Esophagus (tissue), 2 donors: ENCODE results near the gene SERPING1. TPM values are rescaled to one million over a fixed set of nuclear protein-coding genes. Genes with fewer than 3 reads are reported as not detected.
A peak's percentile ranks its signal among the peaks of the same experiment; 100 is the strongest.

Experiments
- H3K27ac ChIP-seq, 2 donors: one replicate each; pipeline ENCODE4 v1.5.1; 2013; ENCODE audit warnings: low read depth in 2 of 2, mild to moderate bottlenecking in 2 of 2, inconsistent platforms in 1 of 2, low read length in 1 of 2, moderate library complexity in 1 of 2
- H3K27me3 ChIP-seq, 2 donors: one replicate each; pipeline ENCODE4 v1.6.1; 2013; ENCODE audit warnings: low read length in 2 of 2, control low read depth in 1 of 2, mild to moderate bottlenecking in 1 of 2; ENCODE audit not compliant: insufficient read depth in 2 of 2, control insufficient read depth in 1 of 2
- H3K36me3 ChIP-seq, 2 donors: one replicate each; pipeline ENCODE4 v1.6.1; 2013; ENCODE audit warnings: low read length in 1 of 2; ENCODE audit not compliant: control insufficient read depth in 2 of 2, insufficient read depth in 2 of 2
- H3K4me1 ChIP-seq, 2 donors: one replicate each; pipeline ENCODE4 v1.6.1; 2013; ENCODE audit warnings: low read length in 1 of 2; ENCODE audit not compliant: control insufficient read depth in 2 of 2, insufficient read depth in 2 of 2
- H3K4me3 ChIP-seq, 2 donors: one replicate each; pipeline ENCODE4 v1.5.1; 2013; ENCODE audit warnings: low read length in 2 of 2, mild to moderate bottlenecking in 2 of 2, low read depth in 1 of 2, moderate library complexity in 1 of 2
- H3K9me3 ChIP-seq, 2 donors: one replicate each; pipeline ENCODE4 v1.6.1; 2013; ENCODE audit warnings: mild to moderate bottlenecking in 2 of 2, low read depth in 1 of 2, low read length in 1 of 2, moderate library complexity in 1 of 2; ENCODE audit not compliant: control insufficient read depth in 2 of 2, insufficient read depth in 1 of 2
- WGBS, 2 donors: extraction: QIAGEN DNeasy Blood & Tissue Kit; methylation state at CpG; one replicate each; pipeline ENCODE4 v1.1.7; 2013; 5-methylcytosine and 5-hydroxymethylcytosine counted together
- polyA plus RNA-seq, 2 donors: library from polyadenylated mRNA; stranded (reverse); fragments of 200-250 nt; gene quantifications; one replicate each; pipeline ENCODE4 v1.2.3, GENCODE V29; 2013
- donor health status: healthy with polysubstance abuse.
- donor health status: Bipolar disorder and iron deficiency.

SERPING1 gene
- polyA plus RNA-seq, 2 donors, result 36.5 to 99.3 TPM

DNA sequence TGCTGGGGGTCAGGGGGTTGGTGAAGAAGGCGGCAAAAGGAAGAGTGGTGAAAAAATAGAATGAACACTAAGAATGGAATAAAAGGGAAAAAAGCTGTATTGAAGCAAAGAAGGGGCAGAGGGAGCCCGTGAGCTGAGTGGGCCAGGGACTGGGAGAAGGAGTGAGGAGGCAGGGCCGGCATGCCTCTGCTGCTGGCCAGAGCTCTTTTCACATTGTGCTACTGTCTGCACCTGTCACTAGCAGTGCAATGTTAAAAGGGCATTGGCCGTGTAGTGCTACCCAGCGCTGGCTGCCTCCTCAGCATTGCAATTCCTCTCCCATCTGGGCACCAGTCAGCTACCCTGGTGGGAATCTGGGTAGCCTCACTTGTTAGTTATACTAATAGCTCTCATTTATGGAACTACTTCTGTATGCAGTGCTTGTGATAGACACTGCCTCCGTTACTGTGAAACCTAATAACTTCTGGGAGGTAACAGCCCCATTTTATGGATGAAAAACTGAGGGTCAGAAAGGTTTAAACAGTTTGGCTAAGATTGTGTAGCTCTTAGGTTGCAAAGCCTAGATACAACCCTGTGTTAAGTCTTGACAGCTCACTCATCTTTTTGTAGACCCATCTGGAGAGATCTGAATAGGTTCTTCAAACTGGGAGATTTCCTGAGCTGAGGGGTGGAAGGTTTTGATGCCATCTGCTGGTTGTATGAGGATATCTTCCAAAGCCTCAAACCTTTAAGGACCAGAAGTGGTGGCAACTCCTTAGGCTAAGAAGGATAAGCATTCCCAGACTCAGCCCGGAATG, 43.7 kb downstream of the SERPING1 start:
- Histone ChIP-seq H3K27me3 (no peaks in the 10 kb centered on the region), H3K36me3 (no peaks in the 10 kb centered on the region), H3K4me3 (no peak overlapping the region), H3K4me1 (peaks cover 15 to 19% of the 10 kb centered on the region in 2 donors), H3K9me3 (no peaks in the 10 kb centered on the region), H3K27ac (no peak overlapping the region)
- WGBS, 2 donors, result 63 to 64% methylated on average over 7 of the region's 7 CpGs

- peaks cover 20 to 27% of the 10 kb centered on the region in 2 donors for H3K4me1 ChIP-seq
- H3K36me3 ChIP-seq, result no peaks in the 10 kb centered on the region
- WGBS, 2 donors, result 74 to 75% methylated on average over 3 of the region's 3 CpGs
- no peak overlapping the region for H3K27ac ChIP-seq
- peaks cover 0 to 6% of the 10 kb centered on the region in 2 donors for H3K27me3 ChIP-seq
- H3K4me3 ChIP-seq, result no peak overlapping the region
- H3K9me3 ChIP-seq, result no peaks in the 10 kb centered on the region
These were observed 46.3 kb downstream of the SERPING1 start for GRCh38 chr11:57643802-57644201.

GRCh38 chr11:57644748-57645688, 47.5 kb downstream of the SERPING1 start:
- Histone ChIP-seq H3K4me3 (no peak overlapping the region), H3K27me3 (peaks cover 0 to 8% of the 10 kb centered on the region in 2 donors), H3K4me1 (peaks cover 17 to 18% of the 10 kb centered on the region in 2 donors), H3K36me3 (no peaks in the 10 kb centered on the region), H3K9me3 (no peaks in the 10 kb centered on the region), H3K27ac (peak overlapping the region in 1 of 2 donors; percentile 49)
- 8 to 9% methylated on average over 17 of the region's 17 CpGs for WGBS, 2 donors

GRCh38 chr11:57645689-57646085, 48.2 kb downstream of the SERPING1 start:
- peak overlapping the region; percentile 19 to 33 for H3K27ac ChIP-seq
- peaks cover 0 to 8% of the 10 kb centered on the region in 2 donors for H3K27me3 ChIP-seq
- 16 to 20% methylated on average over 5 of the region's 5 CpGs for WGBS, 2 donors

DNA sequence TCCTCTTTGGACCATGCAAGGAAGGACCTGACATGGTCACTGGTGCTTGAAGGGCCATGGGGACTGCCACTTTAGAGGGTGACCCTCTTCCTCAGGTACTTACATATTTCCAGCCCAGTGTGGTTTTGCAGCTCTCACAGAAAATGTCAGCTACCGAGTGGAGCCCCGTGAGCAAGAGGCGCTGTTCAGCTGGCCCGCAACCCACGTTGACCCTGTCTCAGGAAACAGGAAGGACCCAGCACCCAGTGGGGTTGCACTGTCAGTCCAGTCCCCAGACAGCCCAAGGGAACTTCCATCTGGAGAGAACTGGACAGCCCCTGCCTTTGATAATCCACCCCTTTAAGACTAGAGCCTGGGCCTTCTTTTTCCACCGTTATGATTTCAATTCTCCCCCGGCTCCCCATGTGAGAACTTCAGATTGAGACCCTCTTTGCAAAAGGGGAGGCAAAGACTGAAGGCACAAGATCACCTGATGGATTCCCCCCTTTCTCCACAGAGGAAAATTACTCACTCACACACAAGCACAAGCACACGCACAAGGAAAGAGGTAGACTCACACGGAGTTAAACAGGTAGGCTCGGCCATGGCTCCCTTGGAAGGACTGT, 48.8 kb downstream of the SERPING1 start:
- H3K4me3 ChIP-seq, result no peak overlapping the region
- H3K36me3 ChIP-seq, result no peaks in the 10 kb centered on the region
- 41 to 42% methylated on average over 10 of the region's 10 CpGs for WGBS, 2 donors
- H3K27me3 ChIP-seq, result peaks cover 0 to 8% of the 10 kb centered on the region in 2 donors
- H3K27ac ChIP-seq, result peak overlapping the region in 1 of 2 donors; percentile 33
- peaks cover 17 to 18% of the 10 kb centered on the region in 2 donors for H3K4me1 ChIP-seq
- H3K9me3 ChIP-seq, result no peaks in the 10 kb centered on the region

More at GRCh38 chr11:57645689-57646085, 48.2 kb downstream of the SERPING1 start:
- Histone ChIP-seq H3K36me3 (no peaks in the 10 kb centered on the region), H3K4me1 (peaks cover 17 to 18% of the 10 kb centered on the region in 2 donors), H3K9me3 (no peaks in the 10 kb centered on the region), H3K4me3 (no peak overlapping the region)

- peaks cover 17 to 18% of the 10 kb centered on the region in 2 donors for H3K4me1 ChIP-seq
- H3K27me3 ChIP-seq, result peaks cover 0 to 8% of the 10 kb centered on the region in 2 donors
- H3K27ac ChIP-seq, result no peak overlapping the region
- 5 to 12% methylated on average over 23 of the region's 23 CpGs for WGBS, 2 donors
- no peaks in the 10 kb centered on the region for H3K9me3 ChIP-seq
- H3K4me3 ChIP-seq, result no peak overlapping the region
- no peaks in the 10 kb centered on the region for H3K36me3 ChIP-seq
These were observed 49.4 kb downstream of the SERPING1 start for GRCh38 chr11:57646799-57647303.

GRCh38 chr11:57647372-57647771, 49.9 kb downstream of the SERPING1 start:
- Histone ChIP-seq H3K27ac (no peak overlapping the region), H3K36me3 (no peaks in the 10 kb centered on the region), H3K27me3 (peaks cover 0 to 8% of the 10 kb centered on the region in 2 donors), H3K4me1 (peaks cover 17 to 18% of the 10 kb centered on the region in 2 donors), H3K9me3 (no peaks in the 10 kb centered on the region), H3K4me3 (no peak overlapping the region)
- WGBS, 2 donors, result 7 to 9% methylated on average over 10 of the region's 10 CpGs

DNA sequence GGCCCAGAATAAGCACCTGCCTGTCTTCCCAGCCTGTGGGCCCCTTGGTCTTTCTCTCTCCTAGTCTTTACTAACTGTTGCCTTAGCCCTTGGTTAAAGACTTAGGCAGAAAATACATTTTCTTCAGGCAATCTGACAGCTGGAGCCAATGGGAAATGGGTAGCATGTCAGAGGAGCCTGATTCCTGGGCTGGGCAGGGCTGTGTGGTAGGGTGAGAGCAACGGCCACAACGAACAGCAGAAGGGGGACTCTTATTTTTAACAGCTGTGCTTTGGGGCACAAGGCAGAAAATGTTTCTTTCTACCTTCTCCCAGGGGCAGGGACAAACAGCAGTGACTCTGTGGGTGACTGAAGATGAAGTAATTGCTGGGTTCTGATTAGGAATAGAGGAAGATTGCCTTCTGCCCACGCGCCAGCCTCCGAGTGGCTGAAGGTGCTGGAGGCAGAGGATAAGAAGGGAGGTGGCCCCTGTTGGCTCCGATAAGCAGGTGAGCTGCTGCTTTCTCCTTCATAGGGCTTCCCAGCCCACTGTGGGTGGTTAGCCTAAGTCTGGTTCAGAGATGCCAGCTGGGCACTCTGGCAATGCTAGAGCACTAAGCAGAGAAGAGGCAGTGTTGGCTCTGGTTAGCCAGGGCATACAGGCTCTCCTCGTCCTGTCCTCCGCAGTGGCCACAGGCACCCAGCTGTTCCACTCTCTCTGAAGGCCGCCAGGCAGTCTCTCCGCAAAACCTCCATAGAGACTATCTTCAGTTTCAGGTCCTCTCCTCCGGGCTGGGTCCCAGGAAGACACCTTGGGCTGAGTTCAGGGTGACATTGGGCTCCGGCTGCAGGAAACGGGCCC, 50.7 kb downstream of the SERPING1 start:
- no peaks in the 10 kb centered on the region for H3K36me3 ChIP-seq
- H3K27ac ChIP-seq, result no peak overlapping the region
- no peak overlapping the region for H3K4me3 ChIP-seq
- H3K4me1 ChIP-seq, result peaks cover 17 to 18% of the 10 kb centered on the region in 2 donors
- WGBS, 2 donors, result 12 to 14% methylated on average over 13 of the region's 13 CpGs
- H3K9me3 ChIP-seq, result no peaks in the 10 kb centered on the region
- H3K27me3 ChIP-seq, result peaks cover 0 to 8% of the 10 kb centered on the region in 2 donors
